K562 (cell line): Measurements from ENCODE around the gene CCDC192. TPM values are rescaled to one million over a fixed set of nuclear protein-coding genes. Genes with fewer than 3 reads are reported as not detected.

Experiments used
- CEBPZ ChIP-seq: fragments of 150-350 bp; IDR thresholded peaks from 2 replicates; pipeline ENCODE4 v1.6.1; 2014; ENCODE audit warnings: low read depth, mild to moderate bottlenecking, low read length, borderline replicate concordance
- KLF13 ChIP-seq: fragments of 450-650 bp; IDR thresholded peaks from 2 replicates; pipeline ENCODE4 v1.6.1; 2016; ENCODE audit warnings: missing genetic modification characterization, low read depth, mild to moderate bottlenecking, missing compliant biosample characterization, moderate library complexity, borderline replicate concordance
- MAFF ChIP-seq: IDR thresholded peaks from 2 replicates; pipeline ENCODE4 v1.6.1; 2012; ENCODE audit warnings: low read length, improper control_type of control experiment
- ZNF583 ChIP-seq: fragments of 250-450 bp; sonication (Bioruptor Pico); IDR thresholded peaks from 2 replicates; pipeline ENCODE4 v1.4.0; 2020
- polyA plus RNA-seq, 8 experiments: library from polyadenylated mRNA; depleted of rRNA in 4 of 8; stranded (reverse) in 5 of 8; unstranded in 3 of 8; fragments of >200 nt; fragmentation: Nextera tagmentation in 2 of 8; fragmentation: Illumina TruSeq in 1 of 8; extraction: Ambion mirVana in 2 of 8; extraction: Trizol in 1 of 8; gene quantifications; 2 replicates each; pipeline versions ENCODE4 v1.2.1 to v1.2.3, GENCODE V29; 2011 to 2014; ENCODE audit warnings: inconsistent platforms in 1 of 8, missing spikeins in 1 of 8
- total RNA-seq, 7 experiments: library from RNA; depleted of rRNA in 6 of 7; stranded (reverse); fragments of >200 nt in 6 of 7; fragmentation: Illumina TruSeq in 2 of 7; extraction: Trizol in 2 of 7; gene quantifications; 2 replicates each; pipeline versions ENCODE4 v1.2.1 to v1.2.3, GENCODE V29; 2011 to 2021; ENCODE audit warnings: low replicate concordance in 1 of 7
- TF ChIP-seq, protein P1 (sequence below): fragments of 250-450 bp; sonication (Bioruptor Pico); IDR thresholded peaks from 2 replicates; pipeline ENCODE4 v1.4.0; 2020; ENCODE audit warnings: borderline replicate concordance

CCDC192 gene
- total and polyA plus RNA-seq, 9 of the 15 experiments (the other 6 are each of a cell fraction or from before 2014, with no cell fraction given): 0.21 to 0.66 (median 0.38) TPM; not detected in 2

GRCh38 chr5:127858116-127858784 is 155.1 kb downstream of the CCDC192 start (continued):
- TF ChIP-seq, protein P1, sequence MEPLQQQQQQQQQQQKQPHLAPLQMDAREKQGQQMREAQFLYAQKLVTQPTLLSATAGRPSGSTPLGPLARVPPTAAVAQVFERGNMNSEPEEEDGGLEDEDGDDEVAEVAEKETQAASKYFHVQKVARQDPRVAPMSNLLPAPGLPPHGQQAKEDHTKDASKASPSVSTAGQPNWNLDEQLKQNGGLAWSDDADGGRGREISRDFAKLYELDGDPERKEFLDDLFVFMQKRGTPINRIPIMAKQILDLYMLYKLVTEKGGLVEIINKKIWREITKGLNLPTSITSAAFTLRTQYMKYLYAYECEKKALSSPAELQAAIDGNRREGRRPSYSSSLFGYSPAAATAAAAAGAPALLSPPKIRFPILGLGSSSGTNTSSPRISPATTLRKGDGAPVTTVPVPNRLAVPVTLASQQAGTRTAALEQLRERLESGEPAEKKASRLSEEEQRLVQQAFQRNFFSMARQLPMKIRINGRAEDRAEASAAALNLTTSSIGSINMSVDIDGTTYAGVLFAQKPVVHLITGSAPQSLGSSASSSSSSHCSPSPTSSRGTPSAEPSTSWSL (CRISPR knock-in tag): no peak
- TF ChIP-seq ZNF583 (CRISPR knock-in tag): no peak
- TF ChIP-seq CEBPZ: no peak
- no peak for TF ChIP-seq KLF13 (tag)
- TF ChIP-seq MAFF: no peak
